ENCODE data around the gene GNAZ.

GNAZ gene

DNA sequence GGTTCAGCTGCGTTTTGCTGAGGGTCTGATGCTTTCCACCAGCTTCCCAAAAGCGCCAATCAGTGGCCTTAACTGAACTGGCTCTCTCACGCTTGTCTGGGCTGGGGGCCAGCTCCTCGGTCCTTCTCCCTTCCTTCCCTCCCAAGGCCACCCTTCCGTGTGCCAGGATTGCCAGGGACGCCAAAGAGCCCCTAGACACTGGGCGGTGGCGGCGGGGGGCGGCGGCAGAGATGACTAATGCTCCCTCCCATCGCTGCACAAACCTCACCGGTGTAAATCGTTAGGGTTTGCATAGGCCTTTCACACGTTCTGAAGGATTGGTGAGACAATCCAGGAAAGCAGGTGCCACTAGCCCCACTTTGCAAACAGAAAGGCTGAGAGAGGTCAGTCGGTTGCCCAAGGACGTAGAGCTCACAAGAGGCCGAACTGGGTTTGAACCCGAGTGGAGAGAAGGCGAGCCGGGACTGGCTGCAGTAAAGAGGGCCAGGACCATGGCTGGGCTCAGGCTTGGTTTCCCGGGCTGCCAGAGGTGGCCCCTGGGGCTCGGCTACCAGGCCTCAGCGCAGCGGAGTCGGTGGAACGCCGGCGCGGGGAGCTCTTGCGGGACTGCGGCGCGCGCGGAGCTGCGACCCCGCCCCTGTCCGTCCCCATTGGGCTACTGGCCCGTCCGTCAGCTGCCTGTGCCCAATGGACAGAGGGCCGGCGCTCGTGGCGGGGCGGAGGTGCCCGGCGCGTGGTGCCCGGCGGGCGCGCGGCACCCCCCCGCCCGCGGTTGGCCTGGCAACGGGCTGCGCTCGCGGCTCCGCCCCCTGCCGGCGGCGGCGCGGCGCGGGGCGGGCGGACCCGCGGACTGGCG is 589 bp upstream of the GNAZ start:
- peaks cover 0 to 19% (median 17%) of the 10 kb centered on the region in 4 donors for H3K4me1 ChIP-seq
- peak; percentile 85 to 94 for DNase-seq
- no peaks in the 10 kb centered on the region for H3K36me3 ChIP-seq
- no peaks in the 10 kb centered on the region for H3K27me3 ChIP-seq
- H3K9me3 ChIP-seq, result no peaks in the 10 kb centered on the region
- TF ChIP-seq CTCF (IDR thresholded peaks at IDR 0.05), result peak in 1 of 2 experiments; percentile 23
- intact Hi-C loops (cut with DNase I; ENCODE audit: low total_unique reads), result loop anchor here (5.0 kb wide), 1 partner anchor 78 kb away; the partner anchor contains the start of gene RAB36
- H3K4me3 ChIP-seq, result peak overlapping the region; percentile 58 to 83
- peak overlapping the region in 1 of 2 donors; percentile 17 for H3K27ac ChIP-seq

DNA sequence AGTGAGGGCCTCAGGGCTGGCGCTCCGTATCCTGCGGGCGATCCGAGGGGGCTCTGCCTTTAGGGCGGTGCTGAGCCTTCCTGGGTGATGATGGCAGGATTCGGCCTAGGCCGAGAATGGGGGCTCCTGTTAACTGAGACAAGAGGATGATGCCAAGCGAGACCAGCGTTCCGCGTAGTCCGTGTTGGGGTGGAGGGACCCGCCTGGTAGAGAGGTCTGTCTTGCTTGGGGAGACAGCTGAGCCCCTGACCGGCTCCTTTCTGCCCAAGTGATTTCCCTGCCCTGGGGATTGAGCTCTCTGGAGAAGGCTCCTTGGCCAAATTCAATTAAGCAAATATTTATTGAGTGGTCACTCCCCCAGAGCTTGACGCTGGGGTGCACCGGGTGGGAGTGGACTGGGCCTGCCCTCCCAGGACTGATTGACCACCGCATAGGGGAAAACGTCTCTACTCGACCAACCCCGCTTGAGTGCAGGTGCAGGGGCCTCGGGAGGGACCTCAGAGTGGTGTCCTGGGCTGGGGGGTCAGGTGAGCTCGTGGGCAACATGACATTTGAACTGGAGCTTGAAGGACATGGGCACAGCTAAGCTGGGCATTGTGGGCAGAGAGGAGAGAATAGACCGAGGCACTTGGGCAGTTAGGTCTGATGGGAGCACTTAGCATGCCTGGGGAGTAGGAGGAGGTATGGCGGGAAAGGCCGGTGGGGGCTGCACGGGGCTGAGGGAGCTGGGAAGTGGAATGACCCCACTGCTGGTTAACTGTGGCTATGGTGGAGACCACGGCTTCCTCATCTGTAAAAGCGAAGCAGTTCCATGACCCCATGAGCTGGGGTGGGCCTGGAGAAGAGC is 1.1 kb downstream of the GNAZ start:
- Histone ChIP-seq H3K9me3 (no peaks in the 10 kb centered on the region), H3K4me3 (peak overlapping the region; percentile 58 to 83), H3K4me1 (peaks cover 0 to 19% (median 17%) of the 10 kb centered on the region in 4 donors), H3K27me3 (no peaks in the 10 kb centered on the region), H3K36me3 (no peaks in the 10 kb centered on the region), H3K27ac (no peak overlapping the region)
- intact Hi-C loops (cut with DNase I; ENCODE audit: low total_unique reads), result no loop called here
- peak in 1 of 2 donors; percentile 62 for DNase-seq
- TF ChIP-seq CTCF (IDR thresholded peaks at IDR 0.05), result no peak

DNA sequence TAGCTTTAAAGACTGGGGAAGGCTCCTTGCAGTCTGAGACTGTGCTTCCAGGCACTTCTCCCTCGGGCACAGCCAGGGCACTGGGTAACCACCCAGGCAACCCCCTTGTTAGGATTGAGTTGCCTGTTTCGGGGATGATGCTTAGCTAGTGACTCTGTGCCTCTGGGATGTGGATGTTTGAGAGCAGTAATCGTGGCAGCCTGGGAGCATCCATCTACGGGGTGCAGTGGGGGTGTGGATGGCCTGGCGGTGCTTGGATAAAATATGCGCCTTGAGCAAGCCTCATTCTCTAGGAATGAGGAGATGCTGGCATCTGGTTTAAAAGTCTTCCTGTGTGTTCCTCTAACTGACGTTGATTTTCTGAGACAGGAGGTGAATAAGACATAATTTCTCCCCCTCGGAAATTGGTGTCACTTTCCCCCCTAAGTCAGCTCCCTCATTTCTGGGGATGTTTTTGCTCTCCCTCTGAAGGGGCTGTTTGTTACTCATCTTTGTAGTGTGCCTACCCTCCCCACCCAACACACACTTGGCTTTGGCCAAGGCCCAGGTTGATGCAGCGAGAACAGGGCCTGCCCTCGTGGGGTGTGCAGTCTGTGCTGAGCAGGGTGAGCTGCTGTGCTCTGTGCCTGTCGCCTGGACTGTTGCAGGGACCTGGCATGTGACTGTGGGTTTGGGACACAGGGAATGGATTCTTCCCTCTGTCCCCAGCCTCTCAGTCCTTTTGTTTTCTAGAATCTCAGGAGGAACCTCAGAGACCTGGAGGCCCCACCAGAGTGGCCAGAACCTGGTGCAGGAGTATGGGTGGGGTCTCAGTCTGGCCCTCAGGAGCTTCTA is 2.0 kb downstream of the GNAZ start:
- H3K27ac ChIP-seq, result no peak overlapping the region

GRCh38 chr22:23072911-23073491 is 2.7 kb downstream of the GNAZ start:
- no peaks in the 10 kb centered on the region for H3K9me3 ChIP-seq
- no peak overlapping the region for H3K4me3 ChIP-seq
- no peaks in the 10 kb centered on the region for H3K36me3 ChIP-seq
- intact Hi-C loops (cut with DNase I; ENCODE audit: low total_unique reads), result no loop called here
- peak in 1 of 2 donors; percentile 45 for DNase-seq
- no peak for TF ChIP-seq CTCF (IDR thresholded peaks at IDR 0.05)
- H3K27me3 ChIP-seq, result no peaks in the 10 kb centered on the region
- H3K27ac ChIP-seq, result no peak overlapping the region
- H3K4me1 ChIP-seq, result peaks cover 0 to 19% (median 17%) of the 10 kb centered on the region in 4 donors

More for the DNA sequence above, 2.0 kb downstream of the GNAZ start:
- Histone ChIP-seq H3K9me3 (no peaks in the 10 kb centered on the region), H3K27me3 (no peaks in the 10 kb centered on the region), H3K4me1 (peaks cover 0 to 19% (median 17%) of the 10 kb centered on the region in 4 donors), H3K4me3 (no peak overlapping the region), H3K36me3 (no peaks in the 10 kb centered on the region)
- intact Hi-C loops (cut with DNase I; ENCODE audit: low total_unique reads), result no loop called here
- TF ChIP-seq CTCF (IDR thresholded peaks at IDR 0.05), result no peak
- no peak for DNase-seq

All from tibial artery (tissue), 4 donors.